K562 (cell line): ENCODE results near the gene STK32C.

Experiments used
- BRCA1 ChIP-seq, 2 experiments: fragments of 450-650 bp in 1 of 2; sonication (generic) in 1 of 2; formaldehyde crosslinking in 1 of 2; IDR thresholded peaks; 2 replicates each; pipeline versions ENCODE4 v1.5.0 to v1.6.1; 2017 to 2020; ENCODE audit warnings: mild to moderate bottlenecking in 1 of 2, missing genetic modification reagents in 1 of 2
- CAMTA2 ChIP-seq: fragments of 250-450 bp; sonication (Bioruptor Pico); conservative IDR thresholded peaks from 2 replicates; pipeline ENCODE4 v1.5.1; 2022
- DPF2 ChIP-seq: fragments of 450-650 bp; IDR thresholded peaks from 2 replicates; pipeline ENCODE4 v1.6.1; 2016
- HDGF ChIP-seq: fragments of 450-650 bp; IDR thresholded peaks from 2 replicates; pipeline ENCODE4 v1.6.1; 2016
- MTA2 ChIP-seq: fragments of 450-650 bp; IDR thresholded peaks from 2 replicates; pipeline ENCODE4 v1.6.1; 2016; ENCODE audit warnings: low read depth
- TF ChIP-seq, protein P1 (sequence below), 2 experiments: fragments of 250-450 bp in 1 of 2; fragments of 450-650 bp in 1 of 2; sonication (Bioruptor Pico) in 1 of 2; IDR thresholded peaks; 2 replicates each; pipeline versions ENCODE4 v1.6.1 to v1.8.0; 2016 to 2021; ENCODE audit warnings: mild to moderate bottlenecking in 2 of 2, moderate library complexity in 2 of 2, missing compliant biosample characterization in 1 of 2, missing genetic modification characterization in 1 of 2
- TF ChIP-seq, protein P2 (sequence below), 3 experiments: IDR thresholded peaks in 2 of 3; conservative IDR thresholded peaks in 1 of 3; 2 replicates each; pipeline ENCODE4 v1.5.1; 2011 to 2012; ENCODE audit warnings: low read length in 3 of 3, mild to moderate bottlenecking in 3 of 3, control low read depth in 2 of 3, improper control_type of control experiment in 1 of 3, inconsistent platforms in 1 of 3, low read depth in 1 of 3, mixed read lengths in 1 of 3, moderate library complexity in 1 of 3; ENCODE audit not compliant: insufficient read depth in 2 of 3

DNA sequence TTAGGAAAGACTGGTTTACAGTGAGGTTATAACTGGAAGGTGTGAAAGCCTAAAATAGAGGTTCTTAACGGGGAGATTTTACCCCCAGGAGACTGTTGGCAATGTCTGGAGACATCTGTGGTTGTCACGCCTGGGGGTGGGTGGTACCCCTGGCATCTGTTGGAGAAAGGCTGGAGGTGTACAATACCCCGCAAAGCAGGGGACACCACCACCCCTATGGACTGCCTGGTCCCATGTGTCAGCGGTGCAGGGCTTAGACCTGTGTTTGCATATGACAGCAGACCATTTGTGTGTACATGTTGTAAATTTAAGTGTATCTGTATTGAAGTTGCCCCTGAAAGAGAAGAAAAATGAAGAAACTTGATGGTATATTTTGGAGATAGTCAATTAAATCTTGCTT lies 34.0 kb upstream of the STK32C start:
- TF ChIP-seq MTA2 (no peak), DPF2 (no peak), HDGF (no peak), CAMTA2 (no peak), BRCA1 (IDR thresholded peaks at IDR 0.05) (no peak), BRCA1 (CRISPR knock-in tag; IDR thresholded peaks at IDR 0.05) (no peak)
- TF ChIP-seq, protein P1, sequence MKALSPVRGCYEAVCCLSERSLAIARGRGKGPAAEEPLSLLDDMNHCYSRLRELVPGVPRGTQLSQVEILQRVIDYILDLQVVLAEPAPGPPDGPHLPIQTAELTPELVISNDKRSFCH (CRISPR knock-in tag; IDR thresholded peaks at IDR 0.05): no peak
- TF ChIP-seq, protein P1 (tag; IDR thresholded peaks at IDR 0.05): no peak
- TF ChIP-seq, protein P2, sequence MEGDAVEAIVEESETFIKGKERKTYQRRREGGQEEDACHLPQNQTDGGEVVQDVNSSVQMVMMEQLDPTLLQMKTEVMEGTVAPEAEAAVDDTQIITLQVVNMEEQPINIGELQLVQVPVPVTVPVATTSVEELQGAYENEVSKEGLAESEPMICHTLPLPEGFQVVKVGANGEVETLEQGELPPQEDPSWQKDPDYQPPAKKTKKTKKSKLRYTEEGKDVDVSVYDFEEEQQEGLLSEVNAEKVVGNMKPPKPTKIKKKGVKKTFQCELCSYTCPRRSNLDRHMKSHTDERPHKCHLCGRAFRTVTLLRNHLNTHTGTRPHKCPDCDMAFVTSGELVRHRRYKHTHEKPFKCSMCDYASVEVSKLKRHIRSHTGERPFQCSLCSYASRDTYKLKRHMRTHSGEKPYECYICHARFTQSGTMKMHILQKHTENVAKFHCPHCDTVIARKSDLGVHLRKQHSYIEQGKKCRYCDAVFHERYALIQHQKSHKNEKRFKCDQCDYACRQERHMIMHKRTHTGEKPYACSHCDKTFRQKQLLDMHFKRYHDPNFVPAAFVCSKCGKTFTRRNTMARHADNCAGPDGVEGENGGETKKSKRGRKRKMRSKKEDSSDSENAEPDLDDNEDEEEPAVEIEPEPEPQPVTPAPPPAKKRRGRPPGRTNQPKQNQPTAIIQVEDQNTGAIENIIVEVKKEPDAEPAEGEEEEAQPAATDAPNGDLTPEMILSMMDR (IDR thresholded peaks at IDR 0.05 in 2 of 3, conservative IDR thresholded peaks at IDR 0.05 in 1 of 3; ENCODE audit: insufficient read depth in 2 of 3, low read depth in 1 of 3, low read length in 3 of 3): no peak
